NT2/D1 (cell line): ENCODE measurements around the gene ERVFRD-1.

Experiments
- SUZ12 ChIP-seq: IDR thresholded peaks from 2 replicates; pipeline ENCODE4 v1.6.1; 2011; ENCODE audit not compliant: insufficient read length, insufficient read depth; ENCODE audit errors: extremely low read depth
- YY1 ChIP-seq: IDR thresholded peaks from 2 replicates; pipeline ENCODE4 v1.6.1; 2011; ENCODE audit not compliant: insufficient read length, insufficient read depth
- ZNF274 ChIP-seq: IDR thresholded peaks from 2 replicates; pipeline ENCODE4 v1.6.1; 2011; ENCODE audit warnings: mild to moderate bottlenecking, low read depth, low read length

GRCh38 chr6:11085758-11086435, 25.6 kb downstream of the ERVFRD-1 start:
- TF ChIP-seq ZNF274 = no peak
- no peak for TF ChIP-seq YY1
- TF ChIP-seq SUZ12 = no peak
